SIG-M5 treated with dmso at 0.1 percent for 504 hours (cell line): Measurements from ENCODE around the gene ACSF2.
"Not testable (repeated sequence)": the region's sequence is repeated elsewhere in the genome, so short reads cannot be mapped to it uniquely, and the experiment has no call there.

Experiments used
- DNase-seq: peaks from one replicate; lab custom pipeline; 2025; ENCODE audit not compliant: unreplicated experiment; lab: John Stamatoyannopoulos, UW

ACSF2 gene

DNA sequence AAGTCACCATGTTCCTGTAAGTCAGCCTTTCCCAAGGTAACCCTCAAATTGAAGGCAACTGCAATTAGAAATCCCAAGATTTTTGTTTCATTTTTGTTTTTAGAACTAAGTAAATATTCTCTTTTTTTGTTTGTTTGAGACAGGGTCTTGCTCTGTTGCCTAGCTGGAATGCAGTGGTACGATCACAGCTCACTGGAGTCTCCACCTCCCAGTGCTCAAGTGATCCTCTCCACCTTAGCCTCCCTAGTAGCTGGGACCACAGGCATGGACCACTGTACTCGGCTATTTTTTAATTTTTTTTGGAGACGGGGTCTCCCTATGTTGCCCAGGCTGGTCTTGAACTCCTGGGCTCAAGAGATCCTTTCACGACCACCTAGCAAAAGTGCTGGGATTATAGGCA lies 18.1 kb upstream of the ACSF2 start:
- DNase-seq, result no peak

DNA sequence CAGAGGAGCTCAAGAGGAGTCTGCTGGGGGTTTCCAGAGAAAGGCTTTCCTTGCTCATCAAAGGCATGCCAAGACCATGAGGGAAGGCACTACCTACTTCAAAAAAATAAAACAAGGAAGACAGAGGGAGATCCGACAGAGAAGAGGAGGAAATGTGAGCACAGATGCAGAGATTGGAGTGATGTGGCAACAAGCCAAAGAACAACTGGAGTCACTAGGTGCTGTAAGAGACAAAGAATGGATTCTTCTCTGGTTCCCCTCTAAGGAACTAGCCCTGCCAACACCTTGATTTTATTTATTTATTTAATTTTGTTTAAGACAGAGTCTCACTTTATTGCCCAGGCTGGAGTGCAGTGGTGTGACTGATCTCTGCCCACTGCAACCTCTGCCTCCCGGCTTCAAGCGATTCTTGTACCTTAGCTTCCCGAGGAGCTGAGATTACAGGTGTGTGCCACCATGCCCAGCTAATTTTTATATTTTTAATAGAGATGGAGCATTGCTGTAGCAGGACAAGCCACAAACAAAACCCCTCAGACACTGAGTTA lies 13.8 kb upstream of the ACSF2 start:
- no peak for DNase-seq

DNA sequence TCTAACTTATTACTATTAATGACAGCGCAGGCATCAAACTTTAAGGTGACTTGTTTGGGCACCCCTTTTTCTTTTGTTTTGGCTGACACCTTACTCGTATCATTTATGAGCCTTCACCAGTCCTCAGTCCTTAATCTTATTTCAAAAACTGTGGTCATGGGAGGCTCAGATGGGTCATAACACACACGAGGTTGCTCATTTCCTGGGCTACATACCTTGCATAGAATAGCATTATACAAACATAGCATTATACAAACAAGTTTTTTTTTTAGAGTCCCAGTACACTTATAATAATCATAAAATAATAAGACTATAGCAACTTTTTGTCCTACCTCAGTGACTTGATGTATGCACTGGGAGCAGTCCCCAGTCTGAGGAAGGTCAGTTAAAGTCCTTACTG lies 11.2 kb upstream of the ACSF2 start:
- DNase-seq, result no peak

DNA sequence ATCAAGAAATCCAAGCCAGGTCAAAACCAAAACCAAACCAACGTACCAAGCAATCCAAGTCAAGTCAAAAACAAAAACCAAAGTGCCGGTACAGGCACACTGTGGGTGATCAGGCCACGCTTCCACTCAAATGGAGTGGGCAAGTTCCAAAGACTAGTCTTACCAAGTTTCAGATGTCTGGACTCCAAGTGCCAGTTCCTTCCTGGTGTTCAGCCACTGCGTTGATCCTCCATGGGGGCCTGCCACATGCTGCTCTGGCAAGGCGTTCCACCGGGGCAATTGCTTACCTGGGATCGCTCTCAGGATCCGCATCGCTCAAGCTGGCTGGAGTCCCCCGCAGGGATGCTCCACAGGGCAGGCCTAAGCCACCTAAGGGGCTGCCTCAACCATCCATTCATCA lies 6.4 kb upstream of the ACSF2 start:
- DNase-seq, result not testable (repeated sequence)

DNA sequence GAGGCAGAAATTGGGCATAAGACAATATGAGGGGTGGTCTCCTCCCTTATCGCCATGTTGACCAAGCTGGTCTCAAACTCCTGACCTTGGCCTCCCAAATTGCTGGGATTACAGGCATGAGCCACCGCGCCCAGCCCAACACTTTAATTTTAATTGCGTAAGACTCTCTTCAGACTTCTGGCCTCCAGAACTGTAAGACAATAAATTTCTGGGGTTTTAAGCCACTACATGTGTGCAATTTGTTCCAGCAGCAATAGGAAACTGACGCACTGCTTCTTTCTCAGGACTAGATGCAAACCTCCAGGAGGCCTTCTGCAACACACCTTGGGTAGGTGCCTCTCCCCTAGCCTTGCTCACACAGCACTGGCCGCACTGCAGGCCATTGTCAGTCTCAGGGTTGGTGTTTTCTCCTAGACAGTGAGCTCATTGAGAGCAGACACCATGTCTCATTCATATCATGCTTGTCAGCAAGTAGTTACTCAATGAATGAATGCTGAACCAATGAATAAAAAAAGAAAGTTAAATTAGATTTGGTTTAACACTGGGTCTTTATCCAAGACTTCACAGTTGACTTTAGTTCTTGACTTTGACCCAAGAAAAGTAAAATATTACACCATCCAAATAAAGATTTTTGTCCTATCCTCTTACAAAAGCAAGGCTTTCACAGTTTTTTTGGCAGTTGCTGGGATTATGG lies 5.5 kb upstream of the ACSF2 start:
- peak; percentile 23 for DNase-seq

DNA sequence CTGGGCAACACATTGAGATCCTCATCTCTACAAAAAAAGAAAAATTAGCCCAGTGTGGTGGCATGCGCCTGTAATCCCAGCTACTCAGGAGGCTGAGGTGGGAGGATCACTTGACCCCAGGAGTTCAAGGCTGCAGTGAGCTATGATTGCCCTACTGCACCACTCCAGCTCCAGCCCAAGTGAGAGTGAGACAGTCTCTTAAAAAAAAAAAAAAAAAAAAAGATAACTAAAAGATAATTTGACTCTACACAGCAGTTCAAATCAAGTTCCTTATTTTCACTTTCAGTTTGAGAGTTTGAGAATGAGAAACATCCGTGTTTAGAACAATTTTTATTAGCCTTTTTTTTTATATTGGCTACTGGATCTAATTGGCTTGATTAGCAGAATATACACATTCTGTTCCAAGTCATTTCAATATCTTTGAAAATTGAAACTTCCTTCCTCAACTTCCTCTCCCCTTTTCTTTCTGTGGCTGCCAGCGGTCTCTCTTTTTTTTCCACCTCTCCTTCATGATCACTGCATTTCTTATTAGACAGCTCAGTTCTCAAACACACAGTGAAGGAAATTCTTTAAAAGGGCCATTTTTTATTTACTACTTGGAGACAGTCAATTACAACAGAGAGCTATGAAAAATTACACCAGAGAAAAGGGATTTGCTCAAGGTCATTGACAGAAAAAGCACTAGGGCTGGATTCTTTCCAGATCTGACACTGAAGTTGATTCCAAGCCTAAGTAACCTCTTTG lies 4.5 kb upstream of the ACSF2 start:
- peak; percentile 71 for DNase-seq

DNA sequence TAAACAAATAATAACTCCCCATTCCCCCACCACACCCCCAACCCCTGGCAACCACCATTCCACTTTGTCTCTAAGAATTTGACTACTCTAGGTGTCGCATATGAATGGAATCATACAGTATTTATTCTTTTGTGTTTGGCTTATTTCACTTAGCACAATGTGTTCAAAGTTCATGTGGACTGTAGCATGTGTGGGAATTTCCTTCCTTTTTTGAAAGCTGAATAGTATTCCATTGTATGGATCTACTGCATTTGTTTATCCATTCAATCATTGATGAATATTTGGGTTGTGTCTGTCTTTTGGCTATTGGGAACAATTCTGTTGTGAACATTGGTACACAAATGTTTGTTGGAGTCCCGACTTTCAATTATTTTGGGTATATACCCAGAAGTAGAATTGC lies 3.3 kb upstream of the ACSF2 start:
- DNase-seq, result no peak

DNA sequence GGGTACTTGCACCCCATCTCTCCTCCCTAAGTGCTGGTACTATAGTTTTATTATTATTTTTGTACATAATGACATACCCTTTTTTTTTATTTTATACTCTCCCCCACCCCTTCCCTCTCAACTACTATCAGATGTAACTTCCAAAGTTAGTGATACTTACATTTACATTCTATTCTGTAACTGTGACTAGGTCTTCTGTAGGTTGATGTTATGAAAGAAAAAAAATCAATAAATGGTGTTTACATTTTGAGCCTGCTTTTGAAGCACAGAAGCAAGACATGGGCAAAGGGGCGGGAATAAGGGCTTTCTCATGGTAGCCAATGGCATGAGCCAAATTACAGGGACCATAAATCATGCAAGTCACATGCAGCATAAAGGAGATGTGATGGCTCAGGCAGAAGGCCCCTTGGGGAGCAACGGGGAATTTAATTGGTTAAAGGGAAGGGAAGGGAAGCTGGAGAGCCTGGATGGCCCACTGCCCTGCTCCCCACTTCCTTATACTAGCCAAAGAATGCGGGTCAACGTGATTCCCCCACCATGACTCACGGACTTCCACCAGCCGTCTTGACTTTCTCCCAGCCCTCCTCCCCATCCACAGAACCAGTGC lies 2.4 kb upstream of the ACSF2 start:
- no peak for DNase-seq

DNA sequence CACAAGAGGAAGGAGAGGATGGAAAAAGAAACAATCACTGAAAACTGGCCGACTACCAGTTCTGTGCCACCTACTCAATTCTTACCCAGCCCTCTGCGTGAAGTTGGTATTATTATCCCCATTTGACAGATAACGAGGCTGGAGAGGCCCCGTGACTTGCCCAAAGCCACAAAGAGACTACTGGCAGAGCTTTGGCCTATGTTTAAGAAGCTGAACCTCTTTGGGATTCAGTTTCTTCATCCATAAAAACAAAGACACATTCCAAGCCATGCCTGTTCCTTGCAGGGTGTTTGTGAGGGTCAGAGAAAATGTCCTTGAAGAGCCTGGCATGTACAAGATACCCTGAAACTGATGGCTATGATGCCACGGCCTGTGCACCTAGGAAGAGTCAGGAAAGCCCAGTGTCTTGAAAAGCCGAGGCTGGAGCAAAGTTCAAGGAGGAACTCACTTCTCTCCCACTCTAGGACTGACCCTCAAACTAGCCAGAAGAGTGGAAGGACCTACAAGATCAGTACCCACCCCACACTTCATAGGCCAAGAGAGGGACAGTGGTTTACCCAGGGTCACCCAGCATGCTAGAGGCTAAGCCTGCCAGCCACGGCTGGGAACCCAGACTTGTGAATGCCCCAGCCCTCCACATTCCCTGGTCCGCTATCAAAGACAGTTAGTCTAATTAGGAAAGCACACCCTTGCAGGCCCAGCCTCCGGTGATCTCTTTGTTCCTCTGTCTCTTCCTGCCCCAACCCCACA lies 1.6 kb upstream of the ACSF2 start:
- DNase-seq, result no peak

DNA sequence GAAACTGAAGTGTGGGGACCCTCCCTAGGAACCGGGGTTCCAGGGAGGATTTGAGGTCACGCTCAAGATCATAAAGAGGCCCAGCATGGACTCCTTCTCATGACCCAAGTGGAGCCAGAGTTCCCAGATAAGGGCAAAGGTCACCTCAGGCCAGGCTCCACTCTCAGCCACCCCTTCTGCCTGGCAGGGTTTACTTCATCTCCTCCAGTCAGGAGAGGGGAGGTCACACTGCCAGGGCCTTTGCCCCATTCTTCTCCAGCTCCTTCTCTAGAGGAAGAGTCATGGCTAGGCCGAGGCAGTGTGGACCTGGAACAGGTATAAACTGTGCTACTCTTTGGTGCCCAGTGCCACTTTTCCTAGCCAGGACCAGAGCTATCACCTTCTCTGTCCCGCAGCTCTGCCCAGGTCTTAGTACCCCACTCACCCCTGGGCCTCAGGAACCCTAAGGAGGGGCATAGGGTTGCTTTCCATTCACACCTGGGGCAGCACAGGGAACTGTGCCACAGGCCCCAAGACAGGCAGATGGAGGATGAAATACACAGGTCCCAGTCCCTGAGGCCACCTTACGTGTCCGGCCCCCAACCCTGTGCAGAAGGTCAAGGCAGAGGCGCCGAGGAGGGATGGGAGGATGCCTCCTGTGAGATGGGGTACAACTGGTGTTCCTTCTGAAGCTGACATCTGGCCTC lies 879 bp upstream of the ACSF2 start:
- DNase-seq, result no peak

DNA sequence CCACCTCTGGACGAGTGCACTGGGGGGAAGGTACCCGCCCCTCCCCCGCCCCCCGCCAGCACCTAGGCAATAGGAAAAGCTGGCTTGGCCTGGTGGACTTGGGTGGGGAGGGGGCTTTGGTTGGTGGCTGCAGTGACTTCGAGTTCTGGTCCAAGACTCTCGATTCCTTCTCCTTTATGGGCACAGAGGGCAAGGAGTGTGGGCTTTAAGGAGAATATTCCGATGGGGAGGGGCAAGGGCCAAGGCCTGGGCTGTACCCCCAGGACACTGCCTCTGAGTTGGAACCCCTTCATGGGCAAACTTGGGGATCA lies 409 bp downstream of the ACSF2 start:
- no peak for DNase-seq

DNA sequence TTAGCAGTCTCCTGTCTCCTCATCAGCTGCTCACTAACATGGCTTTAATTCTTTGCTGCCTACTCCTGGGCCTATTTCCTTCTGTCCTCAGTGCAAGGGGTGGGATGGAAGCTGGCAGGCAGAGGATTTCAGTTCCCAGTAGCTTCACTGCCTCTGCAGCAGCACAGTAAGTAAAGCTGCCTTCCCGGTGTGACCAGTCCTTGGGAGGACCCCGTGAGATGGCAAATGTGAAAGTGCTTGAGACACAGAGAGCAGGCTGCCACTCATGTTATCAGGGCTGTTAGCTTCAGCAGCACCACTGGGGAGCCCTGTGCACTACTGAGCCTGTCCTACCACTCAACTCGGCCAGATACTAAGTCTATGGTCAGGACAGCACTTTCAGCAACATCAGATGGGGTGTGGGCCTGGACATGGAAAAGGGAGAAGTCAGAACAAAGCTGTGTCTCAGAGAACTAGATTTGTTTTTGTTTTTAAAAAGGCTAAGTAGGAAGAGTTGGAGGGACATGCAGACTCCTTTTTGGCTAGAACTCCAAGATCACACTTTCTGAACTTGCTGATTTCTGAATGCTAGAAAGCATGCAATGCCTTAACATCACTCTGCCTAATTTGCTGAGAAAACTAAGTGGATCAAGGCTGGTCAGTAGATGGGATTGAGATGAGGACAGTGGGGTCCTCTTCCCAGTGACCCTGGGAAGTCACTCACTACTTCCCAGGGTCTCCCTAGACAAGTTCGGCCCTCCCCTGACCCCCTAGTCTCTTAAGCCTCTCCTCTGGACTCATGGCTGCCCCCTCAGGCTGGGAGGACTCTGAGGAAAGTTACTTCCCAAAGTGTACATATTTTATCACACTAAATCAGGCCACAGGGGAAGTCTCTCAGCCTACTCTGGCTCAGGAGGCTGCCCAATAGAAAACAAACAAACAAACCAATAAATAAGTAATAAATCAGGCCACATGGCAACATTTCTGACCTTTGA lies 1.1 kb downstream of the ACSF2 start:
- DNase-seq, result peak; percentile 44

DNA sequence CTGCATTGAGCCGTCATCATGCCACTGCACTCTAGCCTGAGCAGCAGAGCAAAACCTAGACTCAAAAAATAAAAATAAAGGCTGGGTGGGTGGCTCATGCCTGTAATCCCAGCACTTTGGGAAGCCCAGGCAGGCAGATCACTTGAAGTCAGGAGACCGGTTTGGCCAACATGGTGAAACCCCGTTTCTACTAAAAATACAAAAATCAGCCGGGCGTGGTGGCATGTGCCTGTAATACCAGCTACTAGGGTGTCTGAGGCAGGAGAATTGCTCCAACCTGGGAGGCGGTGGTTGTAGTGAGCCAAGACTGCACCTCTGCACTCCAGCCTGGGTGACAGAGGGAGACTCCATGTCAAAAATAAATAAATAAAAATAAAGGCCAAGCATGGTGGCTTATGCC lies 2.1 kb downstream of the ACSF2 start:
- not testable (repeated sequence) for DNase-seq

DNA sequence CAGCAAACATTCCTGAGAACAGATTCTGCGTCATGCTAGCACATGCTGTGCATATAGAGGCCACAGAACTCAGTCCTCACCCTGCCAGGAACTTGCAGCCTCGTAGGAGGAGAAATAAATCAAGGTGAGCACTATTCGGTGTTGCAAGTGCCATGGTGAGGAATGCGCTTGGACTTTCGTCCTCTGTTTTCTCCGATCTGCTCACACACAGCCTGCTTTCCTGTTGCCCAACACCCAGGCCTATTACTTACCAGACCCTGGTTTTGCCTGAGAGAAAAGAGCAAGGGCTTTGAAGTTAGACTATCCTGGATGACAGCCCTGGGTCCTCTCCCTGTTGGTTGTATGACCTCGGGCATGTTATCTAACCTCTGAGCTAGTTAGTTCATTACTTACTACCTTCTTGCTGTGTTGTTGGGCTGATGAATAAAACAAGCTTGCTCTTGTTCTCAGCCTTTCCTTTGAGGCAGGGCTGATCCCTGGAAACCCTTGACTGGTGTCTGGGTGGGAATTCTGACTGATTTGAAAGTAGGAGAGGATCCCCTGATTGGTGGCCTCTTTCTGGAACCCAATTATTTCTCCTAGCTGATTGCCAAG lies 2.9 kb downstream of the ACSF2 start:
- DNase-seq, result no peak

DNA sequence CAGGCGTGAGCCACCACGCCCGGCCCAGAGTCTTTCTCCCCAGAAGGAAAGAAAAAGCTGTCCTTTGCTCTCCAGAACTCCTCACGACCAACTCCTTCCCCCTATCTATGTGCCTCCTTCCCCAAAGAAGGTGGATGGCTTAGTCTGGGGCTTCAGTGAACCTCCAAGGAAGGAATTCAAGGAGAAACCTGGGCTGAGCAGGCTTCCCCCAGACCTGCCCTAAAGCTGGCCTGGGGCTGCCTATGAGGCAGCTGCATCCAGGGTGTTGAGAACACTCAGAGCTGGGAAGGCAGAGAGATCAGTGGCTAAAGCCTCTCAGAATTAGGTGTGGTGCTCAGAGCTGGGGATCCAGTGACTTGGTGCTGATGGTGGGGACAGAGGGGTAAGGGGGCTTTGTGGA lies 3.8 kb downstream of the ACSF2 start:
- DNase-seq, result no peak

DNA sequence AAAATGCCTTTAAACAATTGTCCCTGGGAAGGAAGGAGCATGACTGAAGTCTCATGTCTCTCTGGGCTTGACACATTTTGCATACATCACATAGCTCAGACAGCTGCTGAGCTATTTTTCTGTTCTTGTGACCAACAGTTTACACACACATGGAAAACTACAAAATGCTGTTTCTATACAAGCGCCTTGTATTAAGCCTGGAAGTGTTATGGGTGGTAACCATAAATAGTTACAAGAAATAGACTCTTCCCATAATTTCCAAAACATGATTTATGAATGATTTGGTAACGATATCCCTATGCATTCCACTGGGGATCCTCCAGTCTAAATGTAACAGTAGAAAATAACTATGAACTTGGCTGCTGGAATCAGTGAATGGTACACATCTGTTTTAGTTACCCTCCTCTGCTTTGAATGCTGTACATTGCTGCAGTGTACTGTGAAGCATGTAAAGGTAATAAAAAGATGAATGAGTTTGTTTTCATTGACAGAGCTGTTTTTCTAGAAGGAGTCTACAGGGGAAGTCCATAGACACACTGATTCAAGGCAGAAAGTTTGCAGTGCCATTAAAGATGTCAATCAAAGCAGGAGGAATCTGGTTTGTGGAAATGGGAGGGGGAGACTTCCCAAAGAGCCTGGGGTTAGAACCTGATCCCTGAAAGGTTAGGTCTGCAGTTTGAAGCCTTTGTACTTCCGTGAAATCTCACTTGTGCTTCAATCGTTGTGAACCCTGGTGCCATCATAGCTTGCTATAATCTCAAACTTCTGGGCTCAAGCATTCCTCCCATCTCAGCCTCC lies 5.0 kb downstream of the ACSF2 start:
- no peak for DNase-seq

DNA sequence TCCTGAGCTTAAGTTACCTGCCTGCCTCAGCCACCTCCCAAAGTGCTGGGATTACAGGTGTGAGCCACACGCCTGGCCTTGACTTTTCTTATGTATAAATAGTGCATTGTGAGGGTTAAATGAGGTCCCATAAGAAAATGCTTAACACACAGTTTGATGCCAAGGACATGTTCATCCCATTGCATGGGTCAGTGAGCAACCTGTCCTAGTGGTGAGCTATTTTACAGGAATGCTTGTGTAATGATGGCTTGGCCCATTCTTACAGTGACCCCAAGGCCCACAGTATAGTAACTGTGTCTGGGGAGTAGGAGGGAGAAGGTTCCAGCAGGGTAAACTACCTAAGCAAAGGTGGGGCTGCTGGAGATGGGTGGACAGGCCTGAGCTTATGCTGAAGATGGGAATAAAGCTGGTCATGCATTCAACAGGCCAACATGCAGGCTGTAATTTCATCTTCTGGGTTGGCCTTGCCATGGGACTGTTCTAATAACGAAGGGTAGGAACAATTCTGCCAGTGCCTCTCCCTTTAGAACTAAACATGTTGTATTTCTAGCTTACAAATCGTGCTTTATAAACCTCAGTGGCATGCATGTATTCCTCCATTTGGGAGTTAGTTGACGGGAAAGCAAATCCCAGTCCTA lies 6.2 kb downstream of the ACSF2 start:
- no peak for DNase-seq

DNA sequence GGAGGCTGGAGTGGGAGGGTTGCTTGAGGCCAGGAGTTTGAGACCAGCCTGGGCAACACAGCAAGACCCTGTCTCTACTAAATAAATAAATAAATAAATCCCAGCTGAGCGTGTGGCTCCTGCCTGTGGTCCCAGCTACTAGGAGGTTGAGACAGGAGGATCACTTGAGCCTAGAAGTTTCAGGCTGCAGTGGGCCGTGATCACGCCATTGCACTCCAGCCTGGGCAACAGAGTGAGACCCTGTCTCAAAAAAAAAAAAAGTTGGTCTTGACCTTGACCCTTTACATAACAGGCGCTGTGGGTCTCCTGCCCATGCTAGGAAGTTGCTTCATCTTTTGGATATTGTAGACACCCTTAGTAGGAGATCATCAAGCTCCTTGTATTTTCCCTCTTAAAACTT lies 11.4 kb downstream of the ACSF2 start:
- DNase-seq, result no peak
